NB4 (cell line): Measurements from ENCODE around the gene LBHD1.

Experiments
- CTCF ChIP-seq: IDR thresholded peaks from one replicate; pipeline ENCODE4 v1.5.1; 2012; ENCODE audit warnings: low read depth, low read length
- POLR2A ChIP-seq: IDR thresholded peaks from 2 replicates; pipeline ENCODE4 v1.6.1; 2011; ENCODE audit warnings: mild to moderate bottlenecking; ENCODE audit not compliant: insufficient read length; ENCODE audit errors: extremely low read depth

- TF ChIP-seq CTCF (no peak), POLR2A (no peak)
Observed at GRCh38 chr11:62687508-62688396, 15.7 kb upstream of the LBHD1 start.
